ENCODE results near the gene MOB2.

DNA sequence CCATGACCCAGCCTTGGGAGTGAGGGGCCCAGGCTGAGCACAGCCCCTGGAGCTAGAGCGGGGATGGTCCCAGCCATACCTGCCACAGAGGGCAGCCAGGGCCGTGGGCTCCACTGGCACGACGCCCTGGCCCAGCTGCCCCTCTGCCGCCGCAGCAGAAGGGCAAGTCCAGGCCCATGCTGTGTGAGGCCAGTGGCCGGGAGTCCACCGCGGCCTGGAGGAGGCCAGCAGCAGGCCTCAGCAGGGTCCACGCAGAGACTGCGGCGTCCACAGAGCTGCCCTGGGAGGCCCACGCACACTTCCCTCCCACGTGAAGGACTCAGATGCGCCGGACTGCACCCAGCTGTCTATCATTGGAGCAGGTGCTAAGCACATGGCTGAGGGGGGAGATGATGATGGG is 23.5 kb downstream of the MOB2 start:
- TF ChIP-seq, protein P1, sequence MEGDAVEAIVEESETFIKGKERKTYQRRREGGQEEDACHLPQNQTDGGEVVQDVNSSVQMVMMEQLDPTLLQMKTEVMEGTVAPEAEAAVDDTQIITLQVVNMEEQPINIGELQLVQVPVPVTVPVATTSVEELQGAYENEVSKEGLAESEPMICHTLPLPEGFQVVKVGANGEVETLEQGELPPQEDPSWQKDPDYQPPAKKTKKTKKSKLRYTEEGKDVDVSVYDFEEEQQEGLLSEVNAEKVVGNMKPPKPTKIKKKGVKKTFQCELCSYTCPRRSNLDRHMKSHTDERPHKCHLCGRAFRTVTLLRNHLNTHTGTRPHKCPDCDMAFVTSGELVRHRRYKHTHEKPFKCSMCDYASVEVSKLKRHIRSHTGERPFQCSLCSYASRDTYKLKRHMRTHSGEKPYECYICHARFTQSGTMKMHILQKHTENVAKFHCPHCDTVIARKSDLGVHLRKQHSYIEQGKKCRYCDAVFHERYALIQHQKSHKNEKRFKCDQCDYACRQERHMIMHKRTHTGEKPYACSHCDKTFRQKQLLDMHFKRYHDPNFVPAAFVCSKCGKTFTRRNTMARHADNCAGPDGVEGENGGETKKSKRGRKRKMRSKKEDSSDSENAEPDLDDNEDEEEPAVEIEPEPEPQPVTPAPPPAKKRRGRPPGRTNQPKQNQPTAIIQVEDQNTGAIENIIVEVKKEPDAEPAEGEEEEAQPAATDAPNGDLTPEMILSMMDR (IDR thresholded peaks at IDR 0.05), result no peak
- TF ChIP-seq POLR2A (IDR thresholded peaks at IDR 0.05), result no peak

Measured in body of pancreas (tissue), 4 donors.